ENCODE measurements around the gene FBXO17.

The FBXO17 gene

DNA sequence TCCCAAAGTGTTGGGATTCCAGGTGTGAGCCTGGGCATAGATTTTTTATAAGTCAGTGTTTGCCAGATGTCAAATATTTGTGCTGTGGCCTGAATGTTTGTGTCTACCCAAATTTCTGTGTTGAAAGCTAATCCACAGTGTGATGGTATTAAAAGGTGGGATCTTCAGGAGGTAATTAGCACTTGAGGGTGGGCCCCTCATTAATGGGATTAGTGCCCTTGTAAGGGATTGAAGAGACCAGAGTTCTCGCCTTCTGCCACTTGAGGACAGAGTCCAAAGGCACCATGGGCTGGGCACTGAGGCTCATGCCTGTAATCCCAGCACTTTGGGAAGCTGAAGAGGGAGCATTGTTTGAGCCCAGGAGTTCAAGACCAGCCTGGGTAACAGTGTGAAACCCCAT, 9.7 kb upstream of the FBXO17 start:
- Histone ChIP-seq H3K9ac (ENCODE audit: low read depth, low read length) (no peak overlapping the region), H3K4me1 (ENCODE audit: insufficient read depth, low read length) (no peaks in the 10 kb centered on the region)
- ATAC-seq (ENCODE audit: insufficient read depth, low read depth): no peak

DNA sequence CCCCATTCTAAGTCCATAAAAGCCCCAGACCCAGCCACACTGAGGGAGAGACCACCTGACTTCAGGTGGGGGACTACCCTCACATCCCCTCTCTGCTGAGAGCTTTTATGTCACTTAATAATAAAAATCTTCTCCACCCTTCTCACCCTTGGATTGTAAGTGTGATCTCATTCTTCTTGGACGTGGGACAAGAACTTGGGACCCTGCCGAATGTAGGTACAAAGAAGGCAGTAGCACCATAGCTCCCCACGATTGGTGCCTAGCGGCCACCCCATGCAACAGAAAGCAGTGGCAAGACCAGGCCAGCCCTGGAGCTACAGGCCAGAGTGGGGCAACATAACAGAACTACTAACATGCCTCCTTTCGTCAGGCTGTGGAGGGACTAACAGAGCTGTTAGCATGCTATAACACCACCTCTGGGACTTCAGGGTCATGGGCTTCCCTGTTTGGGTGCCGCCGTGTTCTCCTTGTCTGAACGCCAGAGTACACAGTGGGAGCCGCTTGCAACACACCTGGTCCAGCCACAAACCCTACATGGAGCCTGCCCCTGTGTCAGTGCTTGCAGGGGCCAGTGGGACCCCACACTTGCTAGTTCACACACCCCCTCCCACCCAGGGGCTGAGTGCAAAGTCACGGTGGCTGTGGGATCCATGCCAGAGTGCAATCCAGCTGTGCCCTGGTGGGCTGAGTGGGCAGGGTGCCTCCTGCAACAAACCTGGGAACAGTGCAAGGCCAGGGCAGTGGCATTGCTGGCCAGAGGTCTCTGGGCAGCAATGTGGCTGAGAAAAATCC, 5.2 kb upstream of the FBXO17 start:
- no peak overlapping the region for H3K4me2 ChIP-seq (ENCODE audit: insufficient read depth, low read length)
- TF ChIP-seq EZH2 (IDR thresholded peaks at IDR 0.05; ENCODE audit: borderline replicate concordance, low read depth, low read length, severe bottlenecking): no peak
- TF ChIP-seq, protein P1, sequence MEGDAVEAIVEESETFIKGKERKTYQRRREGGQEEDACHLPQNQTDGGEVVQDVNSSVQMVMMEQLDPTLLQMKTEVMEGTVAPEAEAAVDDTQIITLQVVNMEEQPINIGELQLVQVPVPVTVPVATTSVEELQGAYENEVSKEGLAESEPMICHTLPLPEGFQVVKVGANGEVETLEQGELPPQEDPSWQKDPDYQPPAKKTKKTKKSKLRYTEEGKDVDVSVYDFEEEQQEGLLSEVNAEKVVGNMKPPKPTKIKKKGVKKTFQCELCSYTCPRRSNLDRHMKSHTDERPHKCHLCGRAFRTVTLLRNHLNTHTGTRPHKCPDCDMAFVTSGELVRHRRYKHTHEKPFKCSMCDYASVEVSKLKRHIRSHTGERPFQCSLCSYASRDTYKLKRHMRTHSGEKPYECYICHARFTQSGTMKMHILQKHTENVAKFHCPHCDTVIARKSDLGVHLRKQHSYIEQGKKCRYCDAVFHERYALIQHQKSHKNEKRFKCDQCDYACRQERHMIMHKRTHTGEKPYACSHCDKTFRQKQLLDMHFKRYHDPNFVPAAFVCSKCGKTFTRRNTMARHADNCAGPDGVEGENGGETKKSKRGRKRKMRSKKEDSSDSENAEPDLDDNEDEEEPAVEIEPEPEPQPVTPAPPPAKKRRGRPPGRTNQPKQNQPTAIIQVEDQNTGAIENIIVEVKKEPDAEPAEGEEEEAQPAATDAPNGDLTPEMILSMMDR (IDR thresholded peaks at IDR 0.05; ENCODE audit: borderline replicate concordance, extremely low read depth, low read length, poor library complexity, severe bottlenecking): no peak
- no peak overlapping the region for H3K27ac ChIP-seq (ENCODE audit: low read length)
- H3K79me2 ChIP-seq (ENCODE audit: insufficient read depth, low read length): no peaks in the 10 kb centered on the region
- no peak overlapping the region for H3K4me3 ChIP-seq (ENCODE audit: low read depth in 1 of 2, low read length in 2 of 2)
- peaks cover 14% of the 10 kb centered on the region for H3K9me3 ChIP-seq (ENCODE audit: insufficient read depth, low read length, severe bottlenecking)
- no peaks in the 10 kb centered on the region for H4K20me1 ChIP-seq (ENCODE audit: insufficient read depth, low read length)
- ATAC-seq (ENCODE audit: insufficient read depth, low read depth) (no peak), DNase-seq (no peak)
- H3K9ac ChIP-seq (ENCODE audit: low read depth, low read length): no peak overlapping the region
- no peaks in the 10 kb centered on the region for H3K4me1 ChIP-seq (ENCODE audit: insufficient read depth, low read length)
- no peak overlapping the region for H2AFZ ChIP-seq (ENCODE audit: low read depth, low read length)
- no peaks in the 10 kb centered on the region for H3K36me3 ChIP-seq (ENCODE audit: insufficient read depth, low read length)
- no peaks in the 10 kb centered on the region for H3K27me3 ChIP-seq (ENCODE audit: insufficient read depth, low read length, poor library complexity)

More for the DNA sequence above, 9.7 kb upstream of the FBXO17 start:
- Histone ChIP-seq H3K9me3 (ENCODE audit: insufficient read depth, low read length, severe bottlenecking) (peaks cover 10% of the 10 kb centered on the region), H3K36me3 (ENCODE audit: insufficient read depth, low read length) (no peaks in the 10 kb centered on the region), H3K27ac (ENCODE audit: low read length) (no peak overlapping the region), H3K79me2 (ENCODE audit: insufficient read depth, low read length) (no peaks in the 10 kb centered on the region), H4K20me1 (ENCODE audit: insufficient read depth, low read length) (no peaks in the 10 kb centered on the region), H2AFZ (ENCODE audit: low read depth, low read length) (no peak overlapping the region), H3K4me2 (ENCODE audit: insufficient read depth, low read length) (no peak overlapping the region), H3K27me3 (ENCODE audit: insufficient read depth, low read length, poor library complexity) (no peaks in the 10 kb centered on the region), H3K4me3 (ENCODE audit: low read depth in 1 of 2, low read length in 2 of 2) (no peak overlapping the region)
- TF ChIP-seq, protein P1 (IDR thresholded peaks at IDR 0.05; ENCODE audit: borderline replicate concordance, extremely low read depth, low read length, poor library complexity, severe bottlenecking): no peak
- no peak for TF ChIP-seq EZH2 (IDR thresholded peaks at IDR 0.05; ENCODE audit: borderline replicate concordance, low read depth, low read length, severe bottlenecking)
- no peak for DNase-seq

DNA sequence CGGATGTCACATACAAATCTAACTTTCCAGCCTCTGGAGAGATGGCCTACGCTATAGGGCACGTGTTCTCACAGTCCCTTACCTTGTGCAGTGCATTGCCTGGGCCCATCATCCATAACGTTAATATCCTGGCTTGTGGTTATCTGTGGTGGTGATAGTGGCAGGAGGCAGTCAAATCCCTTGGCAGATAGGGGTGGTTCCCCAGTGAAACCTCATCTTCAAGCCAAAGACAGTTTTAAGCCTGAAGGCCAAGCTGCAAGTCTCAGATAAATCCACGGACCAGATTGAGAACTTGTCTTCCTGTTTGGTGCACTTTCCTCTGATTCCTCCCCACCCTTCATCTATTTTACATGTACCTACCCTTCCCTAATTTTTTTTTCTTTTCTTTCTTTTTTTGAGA, 4.3 kb upstream of the FBXO17 start:
- DNase-seq (no peak), ATAC-seq (ENCODE audit: insufficient read depth, low read depth) (no peak)
- Histone ChIP-seq H3K9ac (ENCODE audit: low read depth, low read length) (no peak overlapping the region), H3K9me3 (ENCODE audit: insufficient read depth, low read length, severe bottlenecking) (peaks cover 14% of the 10 kb centered on the region), H3K36me3 (ENCODE audit: insufficient read depth, low read length) (no peaks in the 10 kb centered on the region), H3K27me3 (ENCODE audit: insufficient read depth, low read length, poor library complexity) (no peaks in the 10 kb centered on the region), H3K4me1 (ENCODE audit: insufficient read depth, low read length) (no peaks in the 10 kb centered on the region), H3K79me2 (ENCODE audit: insufficient read depth, low read length) (no peaks in the 10 kb centered on the region), H3K27ac (ENCODE audit: low read length) (no peak overlapping the region), H4K20me1 (ENCODE audit: insufficient read depth, low read length) (no peaks in the 10 kb centered on the region), H2AFZ (ENCODE audit: low read depth, low read length) (no peak overlapping the region), H3K4me2 (ENCODE audit: insufficient read depth, low read length) (no peak overlapping the region), H3K4me3 (ENCODE audit: low read depth in 1 of 2, low read length in 2 of 2) (no peak overlapping the region)
- TF ChIP-seq, protein P1 (IDR thresholded peaks at IDR 0.05; ENCODE audit: borderline replicate concordance, extremely low read depth, low read length, poor library complexity, severe bottlenecking): no peak

Measured in DND-41 (cell line).